GM18868 (cell line): ENCODE data around the gene HSPA12A.

Experiments
- ATAC-seq: cut with Tn5 transposase; IDR thresholded peaks from one replicate; pipeline ENCODE4 v1.9.1; 2021; ENCODE audit warnings: mild to moderate bottlenecking, moderate library complexity; ENCODE audit not compliant: unreplicated experiment

Gene HSPA12A

GRCh38 chr10:116669832-116670644, 72.3 kb downstream of the HSPA12A start:
- ATAC-seq, result no peak

DNA sequence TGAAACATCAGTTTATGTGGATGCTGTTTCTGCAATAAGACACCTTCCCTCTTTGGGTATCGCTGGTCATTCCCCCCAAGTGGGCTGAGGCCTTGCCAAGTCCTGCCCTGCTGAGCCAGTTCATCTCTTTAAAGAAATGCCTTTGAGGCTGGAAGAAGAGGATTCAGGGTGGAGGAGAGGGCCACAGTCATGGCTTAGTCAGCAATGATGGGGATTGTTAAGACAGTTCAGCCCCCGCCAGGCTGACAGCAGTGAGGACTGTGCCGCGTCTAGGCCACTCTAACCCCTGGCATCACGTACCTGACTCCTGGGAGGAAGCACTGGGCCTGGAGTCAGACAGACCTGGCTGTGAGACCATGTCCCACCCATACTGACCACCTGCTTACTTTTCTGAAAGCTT, 73.3 kb downstream of the HSPA12A start:
- no peak for ATAC-seq

GRCh38 chr10:116668446-116668845, 73.9 kb downstream of the HSPA12A start:
- ATAC-seq, result no peak

GRCh38 chr10:116668018-116668417, 74.3 kb downstream of the HSPA12A start:
- no peak for ATAC-seq

DNA sequence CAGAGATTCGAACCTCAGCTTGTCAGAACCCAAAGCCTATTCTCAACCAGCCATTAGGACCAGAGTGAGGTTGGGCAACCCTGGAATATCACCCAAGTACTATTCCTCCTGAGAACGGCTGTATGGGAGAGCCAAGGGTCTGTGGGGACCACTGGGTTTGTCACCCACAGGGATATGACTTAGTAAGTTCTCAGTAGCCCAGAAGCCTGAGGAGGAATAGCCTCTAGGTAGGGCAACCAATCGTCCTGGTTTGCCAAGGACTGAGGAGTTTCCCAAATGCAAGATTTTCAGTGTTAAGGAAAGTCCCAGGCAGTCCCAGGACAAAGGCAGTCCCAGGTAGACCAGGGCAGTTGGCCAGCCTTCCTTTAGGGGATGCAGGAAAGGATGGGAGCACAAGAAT, 74.9 kb downstream of the HSPA12A start:
- no peak for ATAC-seq

- no peak for ATAC-seq
Observed at GRCh38 chr10:116665541-116666125, 76.7 kb downstream of the HSPA12A start.

- ATAC-seq, result no peak
Observed at GRCh38 chr10:116664631-116665030, 77.7 kb downstream of the HSPA12A start.

DNA sequence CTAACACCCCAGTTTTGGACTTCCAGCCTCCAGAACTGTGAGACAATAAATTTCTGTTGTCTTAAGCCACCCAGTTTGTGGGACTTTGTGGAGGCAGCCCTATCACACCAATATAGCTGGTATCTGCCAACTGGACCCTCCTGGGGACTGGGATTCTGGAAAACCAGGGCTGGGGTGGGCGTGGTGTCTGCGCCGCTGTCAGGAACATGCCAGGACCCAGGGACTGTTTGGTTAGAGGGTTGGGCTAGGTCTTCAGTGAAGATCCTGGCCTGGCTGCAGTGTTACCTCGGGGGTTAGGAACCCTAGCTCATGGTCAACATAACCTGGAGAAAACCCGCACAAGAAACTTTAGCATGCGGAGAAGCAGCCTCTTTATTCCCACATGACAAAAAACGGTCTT, 79.0 kb downstream of the HSPA12A start:
- no peak for ATAC-seq

DNA sequence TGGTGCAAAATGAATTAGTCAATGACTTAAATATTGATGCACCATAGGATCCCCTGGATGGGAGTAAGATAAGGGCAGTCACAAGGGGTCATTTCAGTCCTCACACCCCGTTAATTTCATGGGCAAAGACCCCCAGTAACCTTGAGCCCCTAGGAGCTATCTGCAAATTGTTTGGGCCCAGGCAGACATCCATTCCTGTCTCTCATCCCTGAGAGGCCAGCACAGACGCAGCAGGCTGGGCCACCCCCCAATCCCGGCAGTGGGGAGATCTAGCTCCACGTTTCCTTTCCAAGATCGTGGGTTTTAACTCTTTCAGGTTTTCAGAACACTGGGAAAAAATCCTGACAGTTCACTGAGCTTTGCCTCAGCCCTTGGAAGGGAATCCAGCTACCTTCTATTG, 81.5 kb downstream of the HSPA12A start:
- ATAC-seq, result no peak

GRCh38 chr10:116659049-116659670, 83.2 kb downstream of the HSPA12A start:
- ATAC-seq, result no peak

- ATAC-seq, result no peak
Observed at GRCh38 chr10:116657863-116658551, 84.4 kb downstream of the HSPA12A start.

DNA sequence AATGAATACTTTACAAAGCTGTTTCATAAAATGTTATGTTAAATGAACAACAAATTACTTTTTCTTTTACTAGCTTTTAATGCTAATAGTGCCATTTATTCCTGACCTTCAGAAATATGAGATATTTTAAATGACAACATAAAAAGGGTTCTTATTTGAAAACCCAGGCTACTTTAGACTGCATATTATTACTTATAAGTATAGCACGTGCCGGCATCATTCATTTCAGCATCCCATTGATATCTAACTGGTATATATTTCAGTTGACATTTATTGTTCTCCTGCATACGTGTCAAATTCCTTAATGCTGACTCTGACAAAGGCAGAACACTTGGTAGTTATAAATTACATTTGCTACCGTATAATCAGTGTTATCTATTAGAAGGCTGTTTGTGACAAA, 86.3 kb downstream of the HSPA12A start:
- no peak for ATAC-seq

DNA sequence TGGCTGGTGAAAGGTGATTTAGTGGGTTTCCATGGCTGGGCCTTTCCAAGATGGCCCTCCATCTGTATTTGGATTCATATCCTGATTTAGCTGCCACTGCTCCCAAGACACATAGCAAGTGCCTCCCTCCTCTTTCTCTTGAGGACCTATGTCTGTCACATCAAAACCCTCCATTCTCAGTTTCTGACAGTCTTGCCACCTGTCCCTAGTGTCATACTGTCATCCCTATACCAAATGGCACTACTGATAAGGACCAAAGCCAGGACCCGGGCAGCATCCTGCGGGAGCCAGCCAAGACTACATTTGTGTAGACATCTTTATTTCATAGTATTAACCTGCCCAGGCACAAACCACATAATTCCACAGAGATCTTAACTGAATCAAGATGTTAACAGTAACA, 86.8 kb downstream of the HSPA12A start:
- no peak for ATAC-seq

DNA sequence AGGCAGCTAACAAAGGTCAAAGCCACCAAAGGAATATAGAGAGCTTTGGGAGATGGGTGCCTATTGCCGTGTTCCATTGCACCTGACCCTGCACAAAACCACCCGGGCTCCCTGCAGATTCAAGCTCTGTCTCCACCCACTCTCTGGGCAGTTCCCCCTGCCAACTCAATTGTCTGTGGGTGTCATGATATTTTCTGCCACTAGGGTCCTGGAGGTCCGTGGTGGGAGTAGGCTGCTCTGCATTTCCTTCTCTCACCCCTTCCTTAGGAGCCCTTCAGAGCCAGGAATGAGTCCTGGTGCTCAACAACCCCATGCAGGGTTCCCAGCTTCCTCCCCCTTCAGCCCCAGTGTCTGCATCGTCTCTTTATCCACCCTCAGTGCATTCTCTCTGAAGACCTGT, 87.5 kb downstream of the HSPA12A start:
- ATAC-seq, result no peak

- ATAC-seq, result no peak
Observed at GRCh38 chr10:116653885-116654284, 88.5 kb downstream of the HSPA12A start.

GRCh38 chr10:116648903-116649302, 93.5 kb downstream of the HSPA12A start:
- no peak for ATAC-seq

GRCh38 chr10:116646502-116646901, 95.9 kb downstream of the HSPA12A start:
- no peak for ATAC-seq

GRCh38 chr10:116637830-116638229, 104.5 kb downstream of the HSPA12A start:
- ATAC-seq, result no peak

DNA sequence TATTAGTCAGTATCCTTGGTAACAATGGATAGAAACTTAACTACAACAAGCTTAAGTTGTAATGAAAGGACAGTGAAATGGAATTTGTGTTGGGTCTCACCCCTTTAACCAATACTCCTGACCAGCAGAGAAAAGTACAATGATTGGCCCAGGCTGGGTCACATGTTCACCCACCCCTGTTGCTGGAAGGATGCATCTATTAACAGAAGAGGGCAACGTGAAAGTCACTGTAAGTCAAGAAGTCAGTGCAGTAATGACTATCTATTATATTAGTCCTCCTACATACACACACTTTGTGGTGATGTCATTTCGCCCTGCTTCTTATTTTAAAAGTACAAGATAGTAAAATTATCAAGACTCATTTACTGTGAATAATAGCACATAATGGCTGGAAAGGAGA, 105.4 kb downstream of the HSPA12A start:
- ATAC-seq, result no peak

- no peak for ATAC-seq
Observed at GRCh38 chr10:116636385-116636784, 106.0 kb downstream of the HSPA12A start.

- no peak for ATAC-seq
Observed at GRCh38 chr10:116634126-116634975, 108.0 kb downstream of the HSPA12A start.
